Fibroblast of lung (primary cell): Measurements from ENCODE around the gene KCND1. TPM values are rescaled to one million over a fixed set of nuclear protein-coding genes. Genes with fewer than 3 reads are reported as not detected.
"Not testable (repeated sequence)": the region's sequence is repeated elsewhere in the genome, so short reads cannot be mapped to it uniquely, and the experiment has no call there.

Experiments used
- DNase-seq, 2 donors: peaks; one replicate each; pipeline versions ENCODE4 v3.0.0 to v3.0.0-alpha.2; 2010; ENCODE audit warnings: low read depth in 2 of 2
- H2AFZ ChIP-seq: 2 replicates; pipeline ENCODE4 v1.5.1; 2012; ENCODE audit warnings: low read length, control low read depth, inconsistent platforms
- H3K27ac ChIP-seq: 2 replicates; pipeline ENCODE4 v1.5.1; 2011; ENCODE audit warnings: low read length, control low read depth; ENCODE audit not compliant: insufficient read depth
- H3K27me3 ChIP-seq: 2 replicates; pipeline ENCODE4 v1.5.1; 2011; ENCODE audit warnings: mild to moderate bottlenecking, low read length; ENCODE audit not compliant: control insufficient read depth, insufficient read depth
- H3K36me3 ChIP-seq: 2 replicates; pipeline ENCODE4 v1.5.1; 2011; ENCODE audit warnings: low read length; ENCODE audit not compliant: control insufficient read depth, insufficient read depth
- H3K4me1 ChIP-seq: 2 replicates; pipeline ENCODE4 v1.5.1; 2011; ENCODE audit warnings: low read length; ENCODE audit not compliant: control insufficient read depth, insufficient read depth; ENCODE audit errors: extremely low read depth
- H3K4me2 ChIP-seq: 2 replicates; pipeline ENCODE4 v1.5.1; 2011; ENCODE audit warnings: low read length, control low read depth; ENCODE audit not compliant: insufficient read depth; ENCODE audit errors: extremely low read depth
- H3K4me3 ChIP-seq, 4 experiments: fragments of 200-600 bp in 1 of 4; sonication (generic) in 1 of 4; replicated peaks in 1 of 4; 2 replicates each; pipeline ENCODE4 v1.5.1; 2011 to 2016; ENCODE audit warnings: low read length in 4 of 4, low read depth in 3 of 4, mild to moderate bottlenecking in 3 of 4, control low read depth in 2 of 4, inconsistent platforms in 1 of 4, mixed read lengths in 1 of 4; ENCODE audit not compliant: insufficient read depth in 1 of 4; ENCODE audit errors: control extremely low read depth in 1 of 4
- H3K79me2 ChIP-seq: 2 replicates; pipeline ENCODE4 v1.5.1; 2012; ENCODE audit warnings: mild to moderate bottlenecking, low read length, inconsistent platforms; ENCODE audit not compliant: control insufficient read depth, insufficient read depth
- H3K9ac ChIP-seq: 2 replicates; pipeline ENCODE4 v1.5.1; 2011; ENCODE audit warnings: mild to moderate bottlenecking, low read length, control low read depth; ENCODE audit not compliant: insufficient read depth
- H3K9me3 ChIP-seq: 2 replicates; pipeline ENCODE4 v1.5.1; 2012; ENCODE audit warnings: low read depth, low read length; ENCODE audit not compliant: control insufficient read depth, insufficient read depth
- H4K20me1 ChIP-seq: 2 replicates; pipeline ENCODE4 v1.5.1; 2011; ENCODE audit warnings: low read length; ENCODE audit not compliant: control insufficient read depth, insufficient read depth; ENCODE audit errors: extremely low read depth
- EZH2 ChIP-seq: IDR thresholded peaks from 2 replicates; pipeline ENCODE4 v1.5.1; 2012; ENCODE audit warnings: low read length, control low read depth, mild to moderate bottlenecking; ENCODE audit errors: missing control alignments
- polyA plus RNA-seq, 2 donors: library from polyadenylated mRNA; depleted of rRNA in 1 of 2; stranded (reverse) in 1 of 2; unstranded in 1 of 2; fragments of >200 nt; gene quantifications; 2 replicates each; pipeline ENCODE4 v1.2.1, GENCODE V29; 2011 to 2012; ENCODE audit warnings: missing spikeins in 1 of 2
- total RNA-seq: library from RNA; depleted of rRNA; stranded (reverse); fragments of >200 nt; gene quantifications from 2 replicates; pipeline ENCODE4 v1.2.1, GENCODE V29; 2014
- TF ChIP-seq, protein P1 (sequence below), 2 donors: IDR thresholded peaks in 1 of 2; conservative IDR thresholded peaks in 1 of 2; 1 replicate in 1 of 2; 2 replicates in 1 of 2; pipeline ENCODE4 v1.5.1; 2011 to 2012; ENCODE audit warnings: low read length in 2 of 2, control low read depth in 1 of 2, inconsistent platforms in 1 of 2, low read depth in 1 of 2, mild to moderate bottlenecking in 1 of 2

The KCND1 gene
- total and polyA plus RNA-seq, 2 donors (not counting 1 experiment from before 2014, with no cell fraction given): 0.41 to 1.3 TPM

DNA sequence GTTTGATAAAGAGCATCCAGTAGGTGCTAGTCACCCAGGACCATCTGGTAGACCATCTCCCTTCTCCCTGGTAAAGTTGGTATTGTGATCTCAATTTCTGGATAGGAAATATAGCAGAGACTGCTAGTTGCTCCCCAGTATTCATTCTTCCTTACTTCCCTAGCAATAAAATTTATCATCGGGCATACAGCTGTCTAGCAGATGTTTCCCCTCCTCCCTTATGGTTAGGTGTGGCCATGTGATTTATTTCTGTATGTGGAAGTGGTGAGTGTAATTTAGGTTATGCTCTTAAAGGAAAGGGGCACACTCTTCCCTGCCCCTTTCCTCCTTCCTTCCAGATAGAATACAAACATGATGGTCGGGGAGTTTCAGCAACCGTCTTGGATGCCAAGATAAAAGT is 12.3 kb upstream of the KCND1 start:
- TF ChIP-seq, protein P1, sequence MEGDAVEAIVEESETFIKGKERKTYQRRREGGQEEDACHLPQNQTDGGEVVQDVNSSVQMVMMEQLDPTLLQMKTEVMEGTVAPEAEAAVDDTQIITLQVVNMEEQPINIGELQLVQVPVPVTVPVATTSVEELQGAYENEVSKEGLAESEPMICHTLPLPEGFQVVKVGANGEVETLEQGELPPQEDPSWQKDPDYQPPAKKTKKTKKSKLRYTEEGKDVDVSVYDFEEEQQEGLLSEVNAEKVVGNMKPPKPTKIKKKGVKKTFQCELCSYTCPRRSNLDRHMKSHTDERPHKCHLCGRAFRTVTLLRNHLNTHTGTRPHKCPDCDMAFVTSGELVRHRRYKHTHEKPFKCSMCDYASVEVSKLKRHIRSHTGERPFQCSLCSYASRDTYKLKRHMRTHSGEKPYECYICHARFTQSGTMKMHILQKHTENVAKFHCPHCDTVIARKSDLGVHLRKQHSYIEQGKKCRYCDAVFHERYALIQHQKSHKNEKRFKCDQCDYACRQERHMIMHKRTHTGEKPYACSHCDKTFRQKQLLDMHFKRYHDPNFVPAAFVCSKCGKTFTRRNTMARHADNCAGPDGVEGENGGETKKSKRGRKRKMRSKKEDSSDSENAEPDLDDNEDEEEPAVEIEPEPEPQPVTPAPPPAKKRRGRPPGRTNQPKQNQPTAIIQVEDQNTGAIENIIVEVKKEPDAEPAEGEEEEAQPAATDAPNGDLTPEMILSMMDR (conservative IDR thresholded peaks at IDR 0.05 in 1 of 2, IDR thresholded peaks at IDR 0.05 in 1 of 2; ENCODE audit: low read depth in 1 of 2, low read length in 2 of 2): no peak
- no peak for TF ChIP-seq EZH2
- no peak overlapping the region for H2AFZ ChIP-seq
- no peak overlapping the region for H3K9ac ChIP-seq
- DNase-seq: no peak
- H3K4me2 ChIP-seq: no peak overlapping the region
- no peaks in the 10 kb centered on the region for H4K20me1 ChIP-seq
- no peaks in the 10 kb centered on the region for H3K79me2 ChIP-seq
- no peaks in the 10 kb centered on the region for H3K4me1 ChIP-seq
- peaks cover 5% of the 10 kb centered on the region for H3K36me3 ChIP-seq
- no peak overlapping the region for H3K27ac ChIP-seq
- H3K27me3 ChIP-seq: no peaks in the 10 kb centered on the region
- no peak overlapping the region for H3K4me3 ChIP-seq
- H3K9me3 ChIP-seq: no peaks in the 10 kb centered on the region

- no peaks in the 10 kb centered on the region for H4K20me1 ChIP-seq
- H3K79me2 ChIP-seq: no peaks in the 10 kb centered on the region
- no peak overlapping the region for H3K4me3 ChIP-seq
- H3K27ac ChIP-seq: no peak overlapping the region
- TF ChIP-seq, protein P1 (conservative IDR thresholded peaks at IDR 0.05 in 1 of 2, IDR thresholded peaks at IDR 0.05 in 1 of 2; ENCODE audit: low read depth in 1 of 2, low read length in 2 of 2): no peak
- no peak for TF ChIP-seq EZH2
- H3K36me3 ChIP-seq: peaks cover 5% of the 10 kb centered on the region
- DNase-seq: no peak
- H3K4me2 ChIP-seq: no peak overlapping the region
- H3K9me3 ChIP-seq: no peaks in the 10 kb centered on the region
- no peak overlapping the region for H2AFZ ChIP-seq
- no peak overlapping the region for H3K9ac ChIP-seq
- no peaks in the 10 kb centered on the region for H3K4me1 ChIP-seq
- H3K27me3 ChIP-seq: no peaks in the 10 kb centered on the region
These were observed 11.4 kb upstream of the KCND1 start for GRCh38 chrX:48983081-48983480.

- TF ChIP-seq, protein P1 (conservative IDR thresholded peaks at IDR 0.05 in 1 of 2, IDR thresholded peaks at IDR 0.05 in 1 of 2; ENCODE audit: low read depth in 1 of 2, low read length in 2 of 2): no peak
- TF ChIP-seq EZH2: no peak
- peaks cover 5% of the 10 kb centered on the region for H3K36me3 ChIP-seq
- no peaks in the 10 kb centered on the region for H4K20me1 ChIP-seq
- no peak overlapping the region for H3K27ac ChIP-seq
- H3K27me3 ChIP-seq: no peaks in the 10 kb centered on the region
- H3K9me3 ChIP-seq: no peaks in the 10 kb centered on the region
- no peaks in the 10 kb centered on the region for H3K4me1 ChIP-seq
- no peak overlapping the region for H3K9ac ChIP-seq
- no peak for DNase-seq
- no peak overlapping the region for H3K4me3 ChIP-seq
- no peak overlapping the region for H3K4me2 ChIP-seq
- H3K79me2 ChIP-seq: no peaks in the 10 kb centered on the region
- H2AFZ ChIP-seq: no peak overlapping the region
These were observed 9.5 kb upstream of the KCND1 start for GRCh38 chrX:48981178-48981577.

GRCh38 chrX:48980341-48980740 is 8.7 kb upstream of the KCND1 start:
- not testable (repeated sequence) for H3K27me3 ChIP-seq, H3K4me2 ChIP-seq, H2AFZ ChIP-seq, H3K79me2 ChIP-seq, DNase-seq, H3K36me3 ChIP-seq, H3K9ac ChIP-seq, H4K20me1 ChIP-seq, H3K4me3 ChIP-seq, H3K27ac ChIP-seq, H3K9me3 ChIP-seq, H3K4me1 ChIP-seq
